Activated CD4-positive, alpha-beta memory T cell treated with anti-CD3 and anti-CD28 coated beads for 36 hours (primary cell): ENCODE measurements around the gene LRRC47. TPM values are rescaled to one million over a fixed set of nuclear protein-coding genes. Genes with fewer than 3 reads are reported as not detected.

Experiments
- CTCF ChIA-PET: fragments of 350-600 bp; sonication (Branson Sonifier 250); formaldehyde crosslinking; loops from one replicate; lab custom pipeline; 2021; ENCODE audit warnings: antibody characterized with exemption, inconsistent platforms; lab: Charles Lee
- POLR2A ChIA-PET: fragments of 350-600 bp; sonication (Branson Sonifier 250); formaldehyde crosslinking; loops from one replicate; lab custom pipeline; 2021; ENCODE audit warnings: antibody characterized with exemption; lab: Charles Lee
- DNase-seq: peaks from one replicate; pipeline ENCODE4 v3.0.0-alpha.2; 2020
- H3K27ac Mint-ChIP-seq: one replicate; pipeline ENCODE4 v1.8.0; 2021; ENCODE audit warnings: mixed read lengths
- H3K27me3 Mint-ChIP-seq: one replicate; pipeline ENCODE4 v1.8.0; 2021; ENCODE audit warnings: mixed read lengths
- H3K36me3 Mint-ChIP-seq: one replicate; pipeline ENCODE4 v1.8.0; 2021; ENCODE audit warnings: mixed read lengths
- H3K4me1 Mint-ChIP-seq: one replicate; pipeline ENCODE4 v1.8.0; 2021; ENCODE audit warnings: low read depth, mixed read lengths
- H3K4me3 Mint-ChIP-seq: one replicate; pipeline ENCODE4 v1.8.0; 2021; ENCODE audit warnings: mild to moderate bottlenecking, mixed read lengths
- H3K9me3 Mint-ChIP-seq: one replicate; pipeline ENCODE4 v1.8.0; 2021; ENCODE audit warnings: mixed read lengths
- intact Hi-C: fragments of 100-400 bp; cut with micrococcal nuclease; formaldehyde crosslinking; loops from one replicate; pipeline ENCODE4 v1.15.1; 2023
- total RNA-seq, 2 experiments: library from RNA; stranded (reverse); gene quantifications; one replicate each; pipeline ENCODE4 v1.2.3, GENCODE V29; 2021

Gene LRRC47
- 10 to 100 TPM; 26.1 to 29.2 TPM for total RNA-seq

DNA sequence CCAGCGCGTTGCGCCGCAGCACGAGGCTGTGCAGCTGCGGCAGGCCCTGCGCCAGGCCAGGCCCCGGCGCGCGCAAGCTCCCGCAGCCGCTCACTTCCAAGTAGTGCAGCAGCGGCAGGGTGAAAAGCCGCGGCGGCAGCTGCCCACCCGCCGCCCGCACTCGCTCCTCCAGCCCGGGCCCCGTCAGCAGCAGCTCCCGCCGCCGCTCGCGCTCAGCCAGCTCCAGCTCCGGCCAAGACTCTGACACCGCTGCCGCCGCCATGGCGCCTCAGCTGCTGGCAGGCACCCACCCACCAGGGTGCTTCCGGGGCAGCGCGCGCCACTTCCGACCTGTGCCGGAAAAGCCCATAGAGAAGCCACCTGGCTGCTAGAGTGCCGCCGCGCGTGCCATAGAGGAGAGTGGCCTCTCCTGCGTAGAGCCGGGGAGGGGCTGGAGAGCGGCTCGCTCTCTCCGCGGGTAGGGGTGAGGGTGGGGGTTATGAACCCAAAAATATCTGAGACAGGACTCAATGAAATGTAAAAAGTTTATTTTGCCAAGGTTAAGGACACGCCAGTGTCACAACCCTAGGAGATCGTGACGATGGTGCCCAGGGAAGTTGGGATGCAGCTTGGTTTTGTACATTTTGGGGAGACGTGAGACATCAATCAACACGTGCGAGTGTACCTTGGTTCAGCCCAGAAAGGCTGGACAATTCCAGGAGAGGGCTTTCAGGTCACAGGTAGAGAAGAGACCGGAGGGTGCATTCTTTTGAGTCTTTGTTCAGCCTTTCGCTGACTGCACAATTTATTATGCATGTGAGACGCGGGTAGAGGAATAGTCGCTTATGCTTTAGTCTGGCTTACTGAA, at the start of gene LRRC47:
Gene LRRC47 (minus strand): TSS at position 284 of the 847 bp plus-strand sequence. CDS start 22 bp downstream, at position 262.
- no peaks in the 10 kb centered on the region for H3K9me3 Mint-ChIP-seq
- peaks cover 7% of the 10 kb centered on the region for H3K27me3 Mint-ChIP-seq
- peaks cover 4% of the 10 kb centered on the region for H3K36me3 Mint-ChIP-seq
- intact Hi-C loops, result loop anchor here (1.0 to 5.0 kb wide), 5 partner anchors 9 to 144 kb away; partner anchors contain the start of genes C1orf174, CEP104, DFFB and SMIM1
- H3K4me3 Mint-ChIP-seq, result peak within 1 kb of the TSS; percentile 94
- peak; percentile 96 for DNase-seq
- H3K27ac Mint-ChIP-seq, result peak within 1 kb of the TSS; percentile 87
- CTCF ChIA-PET, result interaction anchor here (0.6 to 5.3 kb wide), 4 partner anchors 8 to 61 kb away, joined by 3 to 39 read pairs (median 6); partner anchors contain the start of genes CEP104 and DFFB
- peaks cover 47% of the 10 kb centered on the region for H3K4me1 Mint-ChIP-seq
- POLR2A ChIA-PET, result interaction anchor here (0.6 to 1.3 kb wide), 4 partner anchors 9 to 59 kb away, joined by 3 to 10 read pairs (median 4); no protein-coding TSS in a partner anchor

DNA sequence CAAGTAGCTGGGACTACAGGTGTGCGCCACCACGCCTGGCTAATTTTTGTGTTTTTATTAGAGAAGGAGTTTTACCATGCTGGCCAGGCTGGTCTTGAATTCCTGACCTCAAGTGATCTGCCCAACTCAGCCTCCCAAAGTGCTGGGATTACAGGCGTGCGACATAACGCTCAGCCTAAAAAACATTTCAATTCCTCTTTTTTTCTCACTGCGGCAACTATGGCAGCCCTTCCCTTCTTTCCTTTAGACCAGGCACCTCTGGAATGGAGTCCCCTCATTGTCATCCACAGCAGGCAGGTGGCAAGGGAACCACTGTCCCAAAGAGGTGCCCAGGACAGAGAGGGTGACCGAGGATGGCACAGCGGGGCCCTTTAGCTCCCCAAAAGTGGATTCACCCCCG, 46.6 kb upstream of the LRRC47 start:
- Mint-ChIP-seq H3K36me3 (peaks cover 49% of the 10 kb centered on the region), H3K27me3 (no peaks in the 10 kb centered on the region), H3K9me3 (peaks cover 5% of the 10 kb centered on the region), H3K4me1 (no peaks in the 10 kb centered on the region), H3K27ac (no peak overlapping the region), H3K4me3 (no peak overlapping the region)
- intact Hi-C loops, result no loop called here
- ChIA-PET POLR2A (no interaction called here), CTCF (no interaction called here)
- DNase-seq, result no peak

- Mint-ChIP-seq H3K27me3 (no peaks in the 10 kb centered on the region), H3K4me1 (no peaks in the 10 kb centered on the region), H3K4me3 (no peak overlapping the region), H3K36me3 (peaks cover 54% of the 10 kb centered on the region), H3K9me3 (peaks cover 15% of the 10 kb centered on the region), H3K27ac (no peak overlapping the region)
- intact Hi-C loops, result no loop called here
- POLR2A ChIA-PET, result no interaction called here
- DNase-seq, result no peak
- CTCF ChIA-PET, result no interaction called here
Measured at GRCh38 chr1:3841491-3841890, 45.2 kb upstream of the LRRC47 start.

DNA sequence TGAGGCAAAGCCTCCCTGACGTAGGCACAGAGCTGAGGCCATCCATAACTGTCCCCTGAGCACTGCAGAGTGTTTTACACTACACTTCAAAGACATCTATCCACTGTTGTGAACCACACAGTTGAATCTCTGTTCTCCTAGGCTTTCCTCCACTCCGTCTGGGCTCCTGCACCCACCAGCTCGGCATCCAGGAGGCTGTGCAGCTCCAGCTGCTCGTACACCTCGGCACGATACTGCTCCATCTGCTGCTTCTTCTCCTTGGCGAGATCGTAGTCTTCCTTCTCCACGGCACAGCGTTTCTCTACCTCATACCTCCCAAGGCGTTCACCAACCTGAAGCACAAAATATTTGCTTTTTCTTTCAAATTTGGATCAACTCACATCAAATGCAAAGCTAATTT, 42.5 kb upstream of the LRRC47 start:
- Mint-ChIP-seq H3K27me3 (no peaks in the 10 kb centered on the region), H3K4me1 (no peaks in the 10 kb centered on the region), H3K4me3 (no peak overlapping the region), H3K9me3 (peaks cover 15% of the 10 kb centered on the region), H3K36me3 (peaks cover 54% of the 10 kb centered on the region), H3K27ac (no peak overlapping the region)
- POLR2A ChIA-PET, result no interaction called here
- intact Hi-C loops, result no loop called here
- DNase-seq, result no peak
- CTCF ChIA-PET, result no interaction called here

- no peak for DNase-seq
- Mint-ChIP-seq H3K4me1 (no peaks in the 10 kb centered on the region), H3K4me3 (no peak overlapping the region), H3K36me3 (peaks cover 52% of the 10 kb centered on the region), H3K9me3 (peaks cover 15% of the 10 kb centered on the region), H3K27me3 (no peaks in the 10 kb centered on the region), H3K27ac (no peak overlapping the region)
- POLR2A ChIA-PET, result no interaction called here
- CTCF ChIA-PET, result no interaction called here
- intact Hi-C loops, result no loop called here
Measured at GRCh38 chr1:3837685-3838084, 41.4 kb upstream of the LRRC47 start.

GRCh38 chr1:3837200-3837599, 40.9 kb upstream of the LRRC47 start:
- POLR2A ChIA-PET, result no interaction called here
- no peak for DNase-seq
- Mint-ChIP-seq H3K9me3 (peaks cover 15% of the 10 kb centered on the region), H3K27me3 (no peaks in the 10 kb centered on the region), H3K4me1 (no peaks in the 10 kb centered on the region), H3K27ac (no peak overlapping the region), H3K36me3 (peaks cover 53% of the 10 kb centered on the region), H3K4me3 (no peak overlapping the region)
- CTCF ChIA-PET, result no interaction called here
- intact Hi-C loops, result no loop called here

DNA sequence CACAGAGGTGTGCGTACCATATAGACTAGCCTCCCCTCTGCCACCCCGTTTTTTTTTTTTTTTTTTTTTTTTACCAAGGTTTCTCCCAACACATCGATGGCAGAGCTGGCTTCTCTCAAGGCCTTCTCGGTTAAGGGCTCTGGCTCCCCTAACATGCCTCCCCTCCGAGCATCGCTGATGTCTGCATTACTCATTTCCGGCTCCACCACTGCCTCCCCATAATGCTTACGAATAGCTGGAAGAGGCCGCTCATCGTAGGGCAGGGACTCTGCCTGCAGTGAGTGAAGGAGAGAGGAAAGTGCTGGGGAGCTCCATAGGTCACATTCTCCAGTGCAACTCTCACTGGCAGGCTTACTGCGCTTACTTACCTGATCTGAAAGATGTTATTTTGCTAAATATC, 40.1 kb upstream of the LRRC47 start:
- POLR2A ChIA-PET, result no interaction called here
- peaks cover 60% of the 10 kb centered on the region for H3K36me3 Mint-ChIP-seq
- CTCF ChIA-PET, result no interaction called here
- H3K9me3 Mint-ChIP-seq, result peaks cover 15% of the 10 kb centered on the region
- H3K27me3 Mint-ChIP-seq, result no peaks in the 10 kb centered on the region
- H3K4me1 Mint-ChIP-seq, result no peaks in the 10 kb centered on the region
- DNase-seq, result no peak
- H3K4me3 Mint-ChIP-seq, result no peak overlapping the region
- intact Hi-C loops, result no loop called here
- no peak overlapping the region for H3K27ac Mint-ChIP-seq

DNA sequence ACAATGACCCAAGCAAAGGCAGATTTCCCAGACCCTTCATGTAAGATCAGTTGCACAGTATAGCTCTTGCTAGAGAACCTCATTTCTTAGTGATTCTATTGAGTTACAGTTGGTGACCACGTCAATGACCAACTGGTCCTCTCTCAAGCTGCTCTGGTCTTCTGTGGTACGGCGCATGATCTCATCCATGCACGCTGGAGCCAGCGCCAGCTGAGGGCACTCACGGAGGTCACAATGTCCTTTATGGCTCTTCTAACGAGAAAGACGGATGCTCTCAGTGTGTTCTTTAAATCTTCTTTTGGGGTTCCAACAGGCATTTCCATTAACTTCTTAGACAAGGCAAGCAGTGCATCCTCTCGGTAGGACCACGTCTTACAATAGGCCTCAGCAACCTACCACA, 38.4 kb upstream of the LRRC47 start:
- no peak for DNase-seq
- Mint-ChIP-seq H3K4me3 (no peak overlapping the region), H3K27me3 (no peaks in the 10 kb centered on the region), H3K27ac (no peak overlapping the region), H3K4me1 (no peaks in the 10 kb centered on the region), H3K9me3 (peaks cover 15% of the 10 kb centered on the region), H3K36me3 (peaks cover 62% of the 10 kb centered on the region)
- ChIA-PET POLR2A (no interaction called here), CTCF (no interaction called here)
- intact Hi-C loops, result no loop called here

DNA sequence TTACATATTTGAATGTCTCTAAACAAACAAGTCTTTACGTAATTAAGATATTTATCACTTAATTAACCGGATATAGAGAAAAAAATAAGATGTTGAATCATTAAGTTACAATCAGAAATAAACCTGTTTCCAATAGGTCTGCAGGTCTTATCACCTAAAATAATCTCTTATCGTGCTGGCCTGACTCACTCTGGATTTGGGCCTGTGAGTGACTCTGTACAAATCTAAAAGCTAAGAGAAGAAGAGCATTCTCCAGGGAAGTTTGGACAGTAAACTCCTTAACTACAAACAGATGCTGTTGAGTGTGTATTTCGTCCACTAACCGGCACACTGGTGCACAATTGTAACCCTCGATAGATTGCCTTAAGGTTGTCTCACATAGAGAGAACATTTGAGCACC, 35.4 kb upstream of the LRRC47 start:
- Mint-ChIP-seq H3K9me3 (no peaks in the 10 kb centered on the region), H3K27ac (no peak overlapping the region), H3K4me1 (no peaks in the 10 kb centered on the region), H3K4me3 (no peak overlapping the region), H3K36me3 (peaks cover 40% of the 10 kb centered on the region), H3K27me3 (no peaks in the 10 kb centered on the region)
- CTCF ChIA-PET, result no interaction called here
- no peak for DNase-seq
- POLR2A ChIA-PET, result no interaction called here
- intact Hi-C loops, result no loop called here

- ChIA-PET CTCF (interaction anchor here (0.6 kb wide), 1 partner anchor 83 kb away, joined by 3 read pairs; no protein-coding TSS in a partner anchor), POLR2A (no interaction called here)
- intact Hi-C loops, result no loop called here
- Mint-ChIP-seq H3K27ac (no peak overlapping the region), H3K4me1 (no peaks in the 10 kb centered on the region), H3K4me3 (no peak overlapping the region), H3K9me3 (no peaks in the 10 kb centered on the region), H3K36me3 (peaks cover 39% of the 10 kb centered on the region), H3K27me3 (no peaks in the 10 kb centered on the region)
- no peak for DNase-seq
Measured at GRCh38 chr1:3828391-3828790, 32.1 kb upstream of the LRRC47 start.

GRCh38 chr1:3827813-3828307, 31.6 kb upstream of the LRRC47 start:
- no peak overlapping the region for H3K27ac Mint-ChIP-seq
- POLR2A ChIA-PET, result no interaction called here
- H3K4me3 Mint-ChIP-seq, result no peak overlapping the region
- DNase-seq, result no peak
- H3K36me3 Mint-ChIP-seq, result peaks cover 38% of the 10 kb centered on the region
- CTCF ChIA-PET, result interaction anchor here (0.6 kb wide), 1 partner anchor 84 kb away, joined by 3 read pairs; no protein-coding TSS in a partner anchor
- H3K27me3 Mint-ChIP-seq, result no peaks in the 10 kb centered on the region
- H3K9me3 Mint-ChIP-seq, result no peaks in the 10 kb centered on the region
- intact Hi-C loops, result no loop called here
- H3K4me1 Mint-ChIP-seq, result no peaks in the 10 kb centered on the region

GRCh38 chr1:3825356-3825755, 29.1 kb upstream of the LRRC47 start:
- no peaks in the 10 kb centered on the region for H3K27me3 Mint-ChIP-seq
- CTCF ChIA-PET, result no interaction called here
- intact Hi-C loops, result no loop called here
- POLR2A ChIA-PET, result no interaction called here
- no peaks in the 10 kb centered on the region for H3K4me1 Mint-ChIP-seq
- H3K27ac Mint-ChIP-seq, result no peak overlapping the region
- DNase-seq, result no peak
- H3K9me3 Mint-ChIP-seq, result no peaks in the 10 kb centered on the region
- H3K36me3 Mint-ChIP-seq, result peaks cover 27% of the 10 kb centered on the region
- no peak overlapping the region for H3K4me3 Mint-ChIP-seq
